Breast epithelium (tissue), 4 donors: ENCODE data around the gene MAST4. TPM values are rescaled to one million over a fixed set of nuclear protein-coding genes. Genes with fewer than 3 reads are reported as not detected.
A peak's percentile ranks its signal among the peaks of the same experiment; 100 is the strongest.

Experiments
- DNase-seq, 2 donors: peaks; one replicate each; pipeline ENCODE4 v3.0.0-alpha.2; 2019; ENCODE audit warnings: low spot score in 2 of 2
- H3K27ac ChIP-seq, 2 donors: fragments of 200-600 bp; sonication (generic) in 1 of 2; one replicate each; pipeline ENCODE4 v1.5.1; 2016 to 2019; ENCODE audit warnings: mild to moderate bottlenecking in 1 of 2
- H3K27me3 ChIP-seq, 2 donors: fragments of 200-600 bp; sonication (generic) in 1 of 2; one replicate each; pipeline versions ENCODE4 v1.5.1 to v1.6.0; 2017 to 2019; ENCODE audit warnings: control low read depth in 1 of 2, mild to moderate bottlenecking in 1 of 2
- H3K36me3 ChIP-seq: fragments of 200-600 bp; one replicate; pipeline ENCODE4 v1.5.1; 2019
- H3K4me1 ChIP-seq, 2 donors: fragments of 200-600 bp; sonication (generic); one replicate each; pipeline ENCODE4 v1.5.1; 2016 to 2019; ENCODE audit warnings: control low read depth in 1 of 2
- H3K4me3 ChIP-seq, 3 donors: fragments of 200-600 bp; sonication (generic); 1 replicate in 2 of 3; 2 replicates in 1 of 3; pipeline ENCODE4 v1.5.1; 2016 to 2019; ENCODE audit warnings: mild to moderate bottlenecking in 3 of 3, moderate library complexity in 2 of 3
- H3K9me3 ChIP-seq, 2 donors: fragments of 200-600 bp; sonication (generic) in 1 of 2; one replicate each; pipeline ENCODE4 v1.5.1; 2016 to 2019; ENCODE audit warnings: control low read depth in 1 of 2
- CTCF ChIP-seq, 3 donors: fragments of 450-650 bp; IDR thresholded peaks; one replicate each; pipeline ENCODE4 v1.5.1; 2016 to 2017; ENCODE audit warnings: antibody characterized with exemption in 3 of 3, mild to moderate bottlenecking in 3 of 3, moderate library complexity in 3 of 3
- POLR2A ChIP-seq: fragments of 450-650 bp; IDR thresholded peaks from one replicate; pipeline ENCODE4 v1.6.1; 2016; ENCODE audit warnings: antibody characterized with exemption, mild to moderate bottlenecking, moderate library complexity
- POLR2AphosphoS5 ChIP-seq, 3 donors: sonication (generic); formaldehyde crosslinking; IDR thresholded peaks; one replicate each; pipeline ENCODE4 v1.6.1; 2017; ENCODE audit warnings: antibody characterized with exemption in 3 of 3
- intact Hi-C: fragments of 100-400 bp; cut with DNase I; formaldehyde crosslinking; loops from one replicate; pipeline ENCODE4 v1.15.1; 2023; ENCODE audit warnings: low total_unique reads
- total RNA-seq, 3 donors: library from RNA; depleted of rRNA; stranded (reverse); fragments of >200 nt; gene quantifications; one replicate each; pipeline ENCODE4 v1.1.0, GENCODE V29; 2016

Gene MAST4
- total RNA-seq, 3 donors from 2014 or later = 28.0 to 61.5 (median 50.1) TPM

DNA sequence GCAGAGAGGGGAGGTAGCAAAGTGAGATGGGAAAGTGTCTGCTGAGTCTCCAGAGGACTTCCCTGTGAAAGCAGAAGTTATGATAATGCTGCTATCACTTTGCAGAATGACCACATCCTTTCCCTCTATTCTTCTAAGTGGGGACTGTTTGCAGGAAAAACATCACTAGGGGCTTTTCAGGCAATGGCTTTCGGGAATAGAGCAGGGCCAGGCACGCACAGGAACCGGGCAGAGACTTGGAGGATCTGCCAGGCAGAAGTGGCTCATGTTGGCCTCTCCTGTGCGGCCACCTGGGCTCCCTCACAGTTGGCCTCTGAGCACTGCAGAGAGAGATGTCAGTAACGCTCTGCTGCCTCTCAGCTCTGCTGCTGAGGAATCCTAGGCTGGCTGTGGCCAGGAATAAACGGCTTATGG, 214.7 kb downstream of the MAST4 start:
- no peak for DNase-seq
- TF ChIP-seq POLR2A (no peak), CTCF (IDR thresholded peaks at IDR 0.05) (no peak), POLR2AphosphoS5 (IDR thresholded peaks at IDR 0.05) (no peak)
- no peaks in the 10 kb centered on the region for H3K4me1 ChIP-seq
- H3K4me3 ChIP-seq = no peak overlapping the region
- no peaks in the 10 kb centered on the region for H3K9me3 ChIP-seq
- no peak overlapping the region for H3K27ac ChIP-seq
- no peaks in the 10 kb centered on the region for H3K36me3 ChIP-seq
- intact Hi-C loops = no loop called here
- no peaks in the 10 kb centered on the region for H3K27me3 ChIP-seq

- DNase-seq = no peak
- Histone ChIP-seq H3K36me3 (no peaks in the 10 kb centered on the region), H3K4me3 (no peak overlapping the region), H3K27ac (no peak overlapping the region), H3K27me3 (no peaks in the 10 kb centered on the region), H3K4me1 (no peaks in the 10 kb centered on the region), H3K9me3 (no peaks in the 10 kb centered on the region)
- intact Hi-C loops = no loop called here
- TF ChIP-seq POLR2AphosphoS5 (IDR thresholded peaks at IDR 0.05) (no peak), CTCF (IDR thresholded peaks at IDR 0.05) (no peak), POLR2A (no peak)
These were observed 216.1 kb downstream of the MAST4 start for GRCh38 chr5:66812291-66812690.

- DNase-seq = no peak
- no peak for TF ChIP-seq CTCF (IDR thresholded peaks at IDR 0.05)
- no peak for TF ChIP-seq POLR2AphosphoS5 (IDR thresholded peaks at IDR 0.05)
- TF ChIP-seq POLR2A = no peak
- Histone ChIP-seq H3K9me3 (no peaks in the 10 kb centered on the region), H3K36me3 (no peaks in the 10 kb centered on the region), H3K27me3 (no peaks in the 10 kb centered on the region), H3K4me1 (no peaks in the 10 kb centered on the region), H3K4me3 (no peak overlapping the region), H3K27ac (no peak overlapping the region)
- intact Hi-C loops = no loop called here
These were observed 217.1 kb downstream of the MAST4 start for GRCh38 chr5:66813306-66813705.

GRCh38 chr5:66814146-66814991, 218.2 kb downstream of the MAST4 start:
- Histone ChIP-seq H3K9me3 (no peaks in the 10 kb centered on the region), H3K4me1 (no peaks in the 10 kb centered on the region), H3K27ac (no peak overlapping the region), H3K4me3 (no peak overlapping the region), H3K27me3 (no peaks in the 10 kb centered on the region), H3K36me3 (no peaks in the 10 kb centered on the region)
- DNase-seq = no peak
- intact Hi-C loops = no loop called here
- TF ChIP-seq CTCF (IDR thresholded peaks at IDR 0.05) = peak; percentile 53 to 61 (median 57)
- TF ChIP-seq POLR2AphosphoS5 (IDR thresholded peaks at IDR 0.05) = no peak

DNA sequence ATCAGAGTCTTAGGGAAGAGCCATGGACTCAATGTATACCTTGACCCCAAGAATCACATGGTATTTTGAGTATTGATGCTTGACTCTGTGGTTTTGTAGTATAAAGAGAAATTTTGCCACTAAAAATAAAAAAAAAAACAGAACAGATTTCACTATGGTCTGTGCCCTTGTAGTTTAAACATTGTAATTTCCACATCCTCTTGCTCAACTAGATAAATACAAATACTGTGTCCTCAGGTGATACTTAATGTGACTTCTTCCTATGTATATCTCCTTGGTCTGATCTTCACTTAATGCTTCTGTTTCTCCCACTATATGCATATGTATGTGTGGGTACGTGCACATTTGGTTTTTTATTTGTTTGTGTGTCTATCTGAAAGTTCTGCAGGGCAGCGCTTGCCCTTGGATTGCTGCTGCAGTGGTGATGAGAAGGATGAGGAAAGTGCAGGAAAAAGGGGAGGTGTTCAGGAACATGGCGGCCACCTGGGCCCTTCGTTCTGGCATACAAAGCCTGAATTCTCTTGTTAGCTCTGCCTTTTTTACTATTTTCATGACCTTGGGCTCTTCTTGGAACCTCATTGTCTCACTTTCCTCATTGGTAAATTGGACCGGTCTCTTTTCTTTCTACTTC, 222.2 kb downstream of the MAST4 start:
- DNase-seq = no peak
- H3K4me1 ChIP-seq = no peaks in the 10 kb centered on the region
- no peaks in the 10 kb centered on the region for H3K27me3 ChIP-seq
- no peak overlapping the region for H3K27ac ChIP-seq
- intact Hi-C loops = no loop called here
- no peaks in the 10 kb centered on the region for H3K36me3 ChIP-seq
- H3K9me3 ChIP-seq = no peaks in the 10 kb centered on the region
- no peak overlapping the region for H3K4me3 ChIP-seq
- TF ChIP-seq POLR2A = no peak
- no peak for TF ChIP-seq CTCF (IDR thresholded peaks at IDR 0.05)
- TF ChIP-seq POLR2AphosphoS5 (IDR thresholded peaks at IDR 0.05) = no peak
